IMR-90 (cell line): Measurements from ENCODE around the gene CENPN. TPM values are rescaled to one million over a fixed set of nuclear protein-coding genes. Genes with fewer than 3 reads are reported as not detected.

Source experiments
- ATAC-seq: fragments of 200-7000 bp; cut with Tn5 transposase; 2 replicates; pipeline ENCODE4 v1.9.1; 2020; ENCODE audit warnings: low read depth, mild to moderate bottlenecking, moderate library complexity
- BruUV-seq: library from RNA; stranded (reverse); fragments of 400-500 nt; replicated peaks from 2 replicates; lab custom pipeline; 2021; lab: Mats Ljungman, UMichigan
- CTCF ChIA-PET: fragments of 300-600 bp; formaldehyde crosslinking; extraction: SDS; loops from one replicate; lab custom pipeline; 2021; ENCODE audit warnings: antibody characterized with exemption; lab: Yijun Ruan, JAX
- POLR2A ChIA-PET: fragments of 300-600 bp; sonication (Branson Sonifier 250); formaldehyde crosslinking; loops from one replicate; lab custom pipeline; 2022; ENCODE audit warnings: antibody characterized with exemption; ENCODE audit not compliant: unreplicated experiment; lab: Charles Lee
- DNase-seq: peaks from one replicate; pipeline ENCODE4 v3.0.0; 2013
- H2AFZ ChIP-seq: replicated peaks from 2 replicates; pipeline ENCODE3; 2013; ENCODE audit warnings: low read length, mild to moderate bottlenecking; ENCODE audit not compliant: poor library complexity
- H2AK5ac ChIP-seq: 2 replicates; pipeline ENCODE4 v1.6.1; 2013; ENCODE audit warnings: low read depth, low read length, inconsistent platforms
- H2AK9ac ChIP-seq: replicated peaks from 2 replicates; pipeline ENCODE3; 2013; ENCODE audit warnings: mild to moderate bottlenecking, low read depth, low read length, moderate library complexity; ENCODE audit not compliant: poor library complexity
- H2BK120ac ChIP-seq: 2 replicates; pipeline ENCODE4 v1.6.1; 2013; ENCODE audit warnings: low read depth, low read length, inconsistent platforms
- H2BK15ac ChIP-seq: 3 replicates; pipeline ENCODE4 v1.6.1; 2013; ENCODE audit warnings: low read depth, low read length, inconsistent platforms
- H2BK20ac ChIP-seq: 2 replicates; pipeline ENCODE4 v1.6.1; 2013; ENCODE audit warnings: low read depth, mild to moderate bottlenecking, inconsistent platforms, low read length, moderate library complexity
- H2BK5ac ChIP-seq: 2 replicates; pipeline ENCODE4 v1.6.1; 2013; ENCODE audit warnings: mild to moderate bottlenecking, low read depth, low read length, inconsistent platforms; ENCODE audit not compliant: poor library complexity, severe bottlenecking
- H3K14ac ChIP-seq: replicated peaks from 2 replicates; pipeline ENCODE4 v1.6.1; 2013; ENCODE audit warnings: low read depth, low read length, inconsistent platforms
- H3K18ac ChIP-seq: 2 replicates; pipeline ENCODE4 v1.6.1; 2013; ENCODE audit warnings: low read depth, low read length, control low read depth
- H3K23ac ChIP-seq: 2 replicates; pipeline ENCODE4 v1.6.1; 2013; ENCODE audit warnings: low read depth, low read length, inconsistent platforms
- H3K27ac ChIP-seq: 2 replicates; pipeline ENCODE4 v1.5.1; 2013; ENCODE audit warnings: mild to moderate bottlenecking, control low read depth, low read length; ENCODE audit not compliant: insufficient read depth
- H3K27me3 ChIP-seq: 2 replicates; pipeline ENCODE4 v1.6.1; 2013; ENCODE audit warnings: low read length; ENCODE audit not compliant: control insufficient read depth, insufficient read depth
- H3K36me3 ChIP-seq: 2 replicates; pipeline ENCODE4 v1.6.1; 2013; ENCODE audit warnings: low read length, mixed read lengths; ENCODE audit not compliant: control insufficient read depth, insufficient read depth
- H3K4ac ChIP-seq: 2 replicates; pipeline ENCODE4 v1.6.1; 2013; ENCODE audit warnings: low read depth, low read length, inconsistent platforms
- H3K4me1 ChIP-seq: 2 replicates; pipeline ENCODE4 v1.6.1; 2013; ENCODE audit warnings: low read length, mixed read lengths; ENCODE audit not compliant: control insufficient read depth, insufficient read depth
- H3K4me2 ChIP-seq: 2 replicates; pipeline ENCODE4 v1.6.1; 2013; ENCODE audit warnings: low read depth, mild to moderate bottlenecking, control low read depth, low read length, moderate library complexity
- H3K4me3 ChIP-seq: 2 replicates; pipeline ENCODE4 v1.5.1; 2013; ENCODE audit warnings: low read depth, mild to moderate bottlenecking, control low read depth, low read length, moderate library complexity; ENCODE audit not compliant: insufficient read depth
- H3K56ac ChIP-seq: 2 replicates; pipeline ENCODE4 v1.6.1; 2013; ENCODE audit warnings: low read length, inconsistent platforms; ENCODE audit not compliant: insufficient read depth; ENCODE audit errors: extremely low read depth
- H3K79me1 ChIP-seq, 2 experiments: 2 replicates each; pipeline ENCODE4 v1.6.1; 2013; ENCODE audit warnings: low read length in 2 of 2, inconsistent platforms in 1 of 2, low read depth in 1 of 2
- H3K9ac ChIP-seq: 2 replicates; pipeline ENCODE4 v1.6.1; 2013; ENCODE audit warnings: low read depth, low read length, control low read depth
- H3K9me1 ChIP-seq: 2 replicates; pipeline ENCODE4 v1.6.1; 2013; ENCODE audit warnings: low read length, inconsistent platforms; ENCODE audit not compliant: insufficient read depth
- H3K9me3 ChIP-seq: 2 replicates; pipeline ENCODE4 v1.6.1; 2013; ENCODE audit warnings: low read length; ENCODE audit not compliant: control insufficient read depth, insufficient read depth
- H4K20me1 ChIP-seq: 2 replicates; pipeline ENCODE4 v1.6.1; 2013; ENCODE audit warnings: low read length, inconsistent platforms; ENCODE audit not compliant: insufficient read depth
- H4K5ac ChIP-seq: 2 replicates; pipeline ENCODE4 v1.6.1; 2013; ENCODE audit warnings: mild to moderate bottlenecking, low read depth, low read length, control low read depth
- H4K8ac ChIP-seq, 2 experiments: 2 replicates each; pipeline ENCODE4 v1.6.1; 2013; ENCODE audit warnings: low read depth in 2 of 2, low read length in 2 of 2, control low read depth in 1 of 2, inconsistent platforms in 1 of 2
- H4K91ac ChIP-seq: 2 replicates; pipeline ENCODE4 v1.6.1; 2013; ENCODE audit warnings: low read depth, low read length, inconsistent platforms; ENCODE audit not compliant: insufficient read depth
- BHLHE40 ChIP-seq: fragments of 150-350 bp; IDR thresholded peaks from 2 replicates; pipeline ENCODE4 v1.6.1; 2016; ENCODE audit warnings: mild to moderate bottlenecking, low read depth, low read length
- CEBPB ChIP-seq: IDR thresholded peaks from 2 replicates; pipeline ENCODE4 v1.6.1; 2012; ENCODE audit warnings: low read depth, low read length, improper control_type of control experiment
- CHD1 ChIP-seq: IDR thresholded peaks from 2 replicates; pipeline ENCODE4 v1.6.1; 2012; ENCODE audit warnings: low read depth, low read length, improper control_type of control experiment
- FOS ChIP-seq: fragments of 150-350 bp; IDR thresholded peaks from 2 replicates; pipeline ENCODE4 v1.6.1; 2016; ENCODE audit warnings: low read depth, low read length
- MAFK ChIP-seq: IDR thresholded peaks from 2 replicates; pipeline ENCODE4 v1.6.1; 2012; ENCODE audit warnings: low read depth, low read length, improper control_type of control experiment
- MAZ ChIP-seq: IDR thresholded peaks from 2 replicates; pipeline ENCODE4 v1.6.1; 2012; ENCODE audit warnings: low read depth, mild to moderate bottlenecking, low read length, improper control_type of control experiment, moderate library complexity, borderline replicate concordance
- MXI1 ChIP-seq: IDR thresholded peaks from 2 replicates; pipeline ENCODE4 v1.6.1; 2012; ENCODE audit warnings: low read depth, mild to moderate bottlenecking, low read length, moderate library complexity, borderline replicate concordance
- NFE2L2 ChIP-seq: fragments of 150-350 bp; IDR thresholded peaks from 2 replicates; pipeline ENCODE4 v1.6.1; 2016; ENCODE audit warnings: low read depth, mild to moderate bottlenecking, low read length
- POLR2A ChIP-seq: IDR thresholded peaks from 2 replicates; pipeline ENCODE4 v1.6.1; 2012; ENCODE audit warnings: mild to moderate bottlenecking, low read depth, low read length
- RAD21 ChIP-seq: IDR thresholded peaks from 2 replicates; pipeline ENCODE4 v1.6.1; 2012; ENCODE audit warnings: low read length, improper control_type of control experiment
- RCOR1 ChIP-seq: IDR thresholded peaks from 2 replicates; pipeline ENCODE4 v1.6.1; 2012; ENCODE audit warnings: mild to moderate bottlenecking, low read length, improper control_type of control experiment; ENCODE audit not compliant: insufficient replicate concordance
- RFX5 ChIP-seq: IDR thresholded peaks from 2 replicates; pipeline ENCODE4 v1.8.0; 2012; ENCODE audit warnings: low read depth, mild to moderate bottlenecking, low read length, moderate library complexity
- SMC3 ChIP-seq: fragments of 150-350 bp; IDR thresholded peaks from 2 replicates; pipeline ENCODE4 v1.6.1; 2016; ENCODE audit warnings: low read depth, mild to moderate bottlenecking, antibody characterized with exemption, low read length, moderate library complexity
- WGBS, 2 experiments: methylation state at CpG; one replicate each; pipeline versions ENCODE4 v1.1.5 to v1.1.7; 2013; ENCODE audit warnings: missing lambda C conversion rate in 2 of 2; ENCODE audit not compliant: insufficient read length in 1 of 2; ENCODE audit errors: extremely low coverage in 2 of 2; 5-methylcytosine and 5-hydroxymethylcytosine counted together
- dilution Hi-C: fragments of 300-500 bp; cut with HindIII; formaldehyde crosslinking; loops from one replicate; pipeline ENCODE4 v1.14.3; 2018; ENCODE audit warnings: low sequenced_read_pairs; ENCODE audit not compliant: unreplicated experiment
- in situ Hi-C: fragments of 300-500 bp; cut with MboI; formaldehyde crosslinking; loops from 3 replicates; pipeline ENCODE4 v1.14.3; 2019; ENCODE audit warnings: low sequenced_read_pairs, inconsistent platforms, mixed read lengths
- intact Hi-C: fragments of 100-400 bp; cut with micrococcal nuclease; formaldehyde crosslinking; loops from 2 replicates; pipeline ENCODE4 v1.10.0; 2022
- polyA plus RNA-seq, 3 experiments: library from polyadenylated mRNA; depleted of rRNA; stranded (reverse); fragments of >200 nt; gene quantifications; 2 replicates each; pipeline ENCODE4 v1.2.3, GENCODE V29; 2012; ENCODE audit warnings: low replicate concordance in 1 of 3
- total RNA-seq: library from RNA; depleted of rRNA; stranded (reverse); fragments of >200 nt; gene quantifications from 2 replicates; pipeline ENCODE4 v1.2.3, GENCODE V29; 2012
- TF ChIP-seq, protein P1 (sequence below): fragments of 150-350 bp; IDR thresholded peaks from 2 replicates; pipeline ENCODE4 v1.6.1; 2017; ENCODE audit warnings: mild to moderate bottlenecking, antibody characterized with exemption, low read length, low read depth
- TF ChIP-seq, protein P2 (sequence below): fragments of 150-350 bp; IDR thresholded peaks from 2 replicates; pipeline ENCODE4 v1.6.1; 2016; ENCODE audit warnings: low read depth, mild to moderate bottlenecking, low read length, moderate library complexity, borderline replicate concordance
- TF ChIP-seq, protein P3 (sequence below): conservative IDR thresholded peaks from 2 replicates; pipeline ENCODE4 v1.5.1; 2012; ENCODE audit warnings: mild to moderate bottlenecking, low read depth, low read length, improper control_type of control experiment

Gene CENPN
- total and polyA plus RNA-seq, 2 of the 4 experiments (the other 2 are of a cell fraction) = 20.5 to 22.8 TPM

DNA sequence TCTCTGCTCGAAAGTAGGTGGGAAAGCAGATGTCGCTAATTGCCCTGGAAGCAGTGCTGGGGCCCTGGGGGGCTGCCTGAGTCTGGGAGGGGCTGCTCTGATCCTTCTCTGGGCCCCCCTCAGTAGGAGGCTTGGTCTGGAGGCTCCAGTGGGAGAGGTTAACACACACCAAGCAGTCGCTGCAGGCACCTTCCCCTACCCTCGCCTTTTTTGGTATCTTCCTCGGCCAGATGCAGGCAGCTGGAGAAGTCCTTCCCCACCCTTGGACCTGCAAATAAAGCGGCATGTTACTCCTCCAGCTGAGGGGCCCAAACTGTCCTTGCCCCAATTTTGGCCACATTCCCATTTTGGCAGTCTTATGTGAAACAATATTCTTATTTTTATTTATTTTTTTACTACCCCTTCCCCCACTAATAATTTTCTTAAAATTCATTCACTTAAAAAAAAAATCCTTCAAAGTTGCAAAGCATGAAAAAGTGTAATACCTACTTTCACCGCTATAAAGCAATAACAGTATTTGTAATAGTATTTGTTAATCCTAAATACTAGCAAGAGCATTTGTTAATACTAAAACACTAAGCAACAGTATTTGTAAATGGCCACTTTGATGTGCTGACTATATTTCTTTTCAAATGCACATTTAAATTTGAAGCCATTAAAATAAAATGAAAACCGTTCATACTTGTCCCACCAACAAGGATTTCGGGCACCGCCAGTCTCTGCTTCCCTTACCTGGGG, 55.0 kb downstream of the CENPN start:
- H3K79me1 ChIP-seq = no peaks in the 10 kb centered on the region
- dilution Hi-C loops (no loop called here), in situ Hi-C loops (no loop called here), intact Hi-C loops (no loop called here)
- no TSS peak for BruUV-seq
- H2BK120ac ChIP-seq = no peak overlapping the region
- TF ChIP-seq FOS (no peak), BHLHE40 (no peak), MAFK (no peak), RAD21 (no peak), POLR2A (no peak), CHD1 (no peak), RCOR1 (no peak), CEBPB (no peak), SMC3 (no peak), MAZ (no peak), MXI1 (no peak), NFE2L2 (no peak), RFX5 (no peak)
- TF ChIP-seq, protein P1, sequence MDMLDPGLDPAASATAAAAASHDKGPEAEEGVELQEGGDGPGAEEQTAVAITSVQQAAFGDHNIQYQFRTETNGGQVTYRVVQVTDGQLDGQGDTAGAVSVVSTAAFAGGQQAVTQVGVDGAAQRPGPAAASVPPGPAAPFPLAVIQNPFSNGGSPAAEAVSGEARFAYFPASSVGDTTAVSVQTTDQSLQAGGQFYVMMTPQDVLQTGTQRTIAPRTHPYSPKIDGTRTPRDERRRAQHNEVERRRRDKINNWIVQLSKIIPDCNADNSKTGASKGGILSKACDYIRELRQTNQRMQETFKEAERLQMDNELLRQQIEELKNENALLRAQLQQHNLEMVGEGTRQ = no peak
- TF ChIP-seq, protein P2, sequence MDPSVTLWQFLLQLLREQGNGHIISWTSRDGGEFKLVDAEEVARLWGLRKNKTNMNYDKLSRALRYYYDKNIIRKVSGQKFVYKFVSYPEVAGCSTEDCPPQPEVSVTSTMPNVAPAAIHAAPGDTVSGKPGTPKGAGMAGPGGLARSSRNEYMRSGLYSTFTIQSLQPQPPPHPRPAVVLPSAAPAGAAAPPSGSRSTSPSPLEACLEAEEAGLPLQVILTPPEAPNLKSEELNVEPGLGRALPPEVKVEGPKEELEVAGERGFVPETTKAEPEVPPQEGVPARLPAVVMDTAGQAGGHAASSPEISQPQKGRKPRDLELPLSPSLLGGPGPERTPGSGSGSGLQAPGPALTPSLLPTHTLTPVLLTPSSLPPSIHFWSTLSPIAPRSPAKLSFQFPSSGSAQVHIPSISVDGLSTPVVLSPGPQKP = no peak
- TF ChIP-seq, protein P3, sequence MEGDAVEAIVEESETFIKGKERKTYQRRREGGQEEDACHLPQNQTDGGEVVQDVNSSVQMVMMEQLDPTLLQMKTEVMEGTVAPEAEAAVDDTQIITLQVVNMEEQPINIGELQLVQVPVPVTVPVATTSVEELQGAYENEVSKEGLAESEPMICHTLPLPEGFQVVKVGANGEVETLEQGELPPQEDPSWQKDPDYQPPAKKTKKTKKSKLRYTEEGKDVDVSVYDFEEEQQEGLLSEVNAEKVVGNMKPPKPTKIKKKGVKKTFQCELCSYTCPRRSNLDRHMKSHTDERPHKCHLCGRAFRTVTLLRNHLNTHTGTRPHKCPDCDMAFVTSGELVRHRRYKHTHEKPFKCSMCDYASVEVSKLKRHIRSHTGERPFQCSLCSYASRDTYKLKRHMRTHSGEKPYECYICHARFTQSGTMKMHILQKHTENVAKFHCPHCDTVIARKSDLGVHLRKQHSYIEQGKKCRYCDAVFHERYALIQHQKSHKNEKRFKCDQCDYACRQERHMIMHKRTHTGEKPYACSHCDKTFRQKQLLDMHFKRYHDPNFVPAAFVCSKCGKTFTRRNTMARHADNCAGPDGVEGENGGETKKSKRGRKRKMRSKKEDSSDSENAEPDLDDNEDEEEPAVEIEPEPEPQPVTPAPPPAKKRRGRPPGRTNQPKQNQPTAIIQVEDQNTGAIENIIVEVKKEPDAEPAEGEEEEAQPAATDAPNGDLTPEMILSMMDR = no peak
- no peak overlapping the region for H4K91ac ChIP-seq
- no peak overlapping the region for H4K8ac ChIP-seq
- no peak overlapping the region for H2BK15ac ChIP-seq
- no peaks in the 10 kb centered on the region for H3K9me3 ChIP-seq
- H3K27ac ChIP-seq = no peak overlapping the region
- no peaks in the 10 kb centered on the region for H3K36me3 ChIP-seq
- ChIA-PET CTCF (interaction anchor here (0.6 kb wide), 1 partner anchor 151 kb away, joined by 3 read pairs; no protein-coding TSS in a partner anchor), POLR2A (no interaction called here)
- no peaks in the 10 kb centered on the region for H4K20me1 ChIP-seq
- no peak overlapping the region for H2BK5ac ChIP-seq
- no peak overlapping the region for H3K56ac ChIP-seq
- H4K5ac ChIP-seq = no peak overlapping the region
- no peak overlapping the region for H3K4me3 ChIP-seq
- no peak overlapping the region for H3K14ac ChIP-seq
- H3K4ac ChIP-seq = no peak overlapping the region
- H3K4me2 ChIP-seq = no peak overlapping the region
- H3K9ac ChIP-seq = no peak overlapping the region
- H3K27me3 ChIP-seq = no peaks in the 10 kb centered on the region
- H3K23ac ChIP-seq = no peak overlapping the region
- H2AK5ac ChIP-seq = no peak overlapping the region
- no peak overlapping the region for H2BK20ac ChIP-seq
- H3K18ac ChIP-seq = no peak overlapping the region
- ATAC-seq = no peak
- no peak overlapping the region for H2AK9ac ChIP-seq
- H2AFZ ChIP-seq = no peak overlapping the region
- no peaks in the 10 kb centered on the region for H3K9me1 ChIP-seq
- WGBS, 2 experiments = 70% methylated on average over 3 of the region's 10 CpGs; no CpG with 5 or more reads in 1 of the 2 experiments
- H3K4me1 ChIP-seq = no peaks in the 10 kb centered on the region
- DNase-seq = no peak
